Upper lobe of right lung (tissue), 1 donor: Measurements from ENCODE around the gene ZNF746. TPM values are rescaled to one million over a fixed set of nuclear protein-coding genes. Genes with fewer than 3 reads are reported as not detected.

Source experiments
- ATAC-seq: fragments of 200-7000 bp; cut with Tn5 transposase; one replicate; pipeline ENCODE4 v1.9.1; 2020; ENCODE audit warnings: mild to moderate bottlenecking, moderate library complexity
- DNase-seq: peaks from one replicate; pipeline ENCODE4 v3.0.0-alpha.2; 2020
- H3K27ac ChIP-seq: fragments of 200-600 bp; one replicate; pipeline ENCODE4 v1.8.0; 2022
- H3K27me3 ChIP-seq: fragments of 200-600 bp; one replicate; pipeline ENCODE4 v1.8.0; 2022; ENCODE audit warnings: mild to moderate bottlenecking
- H3K36me3 ChIP-seq: fragments of 200-600 bp; one replicate; pipeline ENCODE4 v1.8.0; 2022
- H3K4me1 ChIP-seq: fragments of 200-600 bp; one replicate; pipeline ENCODE4 v1.8.0; 2022
- H3K4me3 ChIP-seq: fragments of 200-600 bp; one replicate; pipeline ENCODE4 v1.8.0; 2022; ENCODE audit warnings: mild to moderate bottlenecking
- H3K9me3 ChIP-seq: fragments of 200-600 bp; one replicate; pipeline ENCODE4 v1.8.0; 2022
- CTCF ChIP-seq: fragments of 200-600 bp; IDR thresholded peaks from one replicate; pipeline ENCODE4 v1.8.0; 2022; ENCODE audit warnings: antibody characterized with exemption
- intact Hi-C: fragments of 100-400 bp; cut with DNase I; formaldehyde crosslinking; loops from one replicate; pipeline ENCODE4 v1.11.0; 2022
- total RNA-seq: library from RNA; stranded (reverse); fragmentation: NEBNext Ultra II Directional; extraction: Animal tissue kit (Norgen Biotek cat#: 25700); gene quantifications from one replicate; pipeline ENCODE4 v1.2.1, GENCODE V29; 2021
- donor health status: DM: no; HTN: yes; CAD: no; lungs with severe emphysema.

ZNF746 gene
- total RNA-seq, 1 donor from 2014 or later: 17.0 TPM

GRCh38 chr7:149505551-149505950 is 7.9 kb upstream of the ZNF746 start:
- no peaks in the 10 kb centered on the region for H3K27me3 ChIP-seq
- H3K4me1 ChIP-seq: no peaks in the 10 kb centered on the region
- H3K36me3 ChIP-seq: no peaks in the 10 kb centered on the region
- intact Hi-C loops: no loop called here
- no peak for TF ChIP-seq CTCF
- no peak overlapping the region for H3K4me3 ChIP-seq
- H3K9me3 ChIP-seq: peaks cover 15% of the 10 kb centered on the region
- DNase-seq: no peak
- no peak overlapping the region for H3K27ac ChIP-seq
- ATAC-seq: no peak

- no peak for DNase-seq
- Histone ChIP-seq H3K36me3 (no peaks in the 10 kb centered on the region), H3K27ac (no peak overlapping the region), H3K4me3 (no peak overlapping the region), H3K4me1 (peaks cover 4% of the 10 kb centered on the region), H3K9me3 (no peaks in the 10 kb centered on the region), H3K27me3 (no peaks in the 10 kb centered on the region)
- ATAC-seq: no peak
- no peak for TF ChIP-seq CTCF
- intact Hi-C loops: no loop called here
Observed at GRCh38 chr7:149501651-149502050, 4.0 kb upstream of the ZNF746 start.

GRCh38 chr7:149500910-149501309 is 3.3 kb upstream of the ZNF746 start:
- H3K9me3 ChIP-seq: no peaks in the 10 kb centered on the region
- H3K36me3 ChIP-seq: no peaks in the 10 kb centered on the region
- intact Hi-C loops: no loop called here
- no peak for DNase-seq
- no peak for TF ChIP-seq CTCF
- H3K4me1 ChIP-seq: peaks cover 8% of the 10 kb centered on the region
- ATAC-seq: no peak
- no peak overlapping the region for H3K4me3 ChIP-seq
- no peaks in the 10 kb centered on the region for H3K27me3 ChIP-seq
- no peak overlapping the region for H3K27ac ChIP-seq

- intact Hi-C loops: no loop called here
- no peaks in the 10 kb centered on the region for H3K9me3 ChIP-seq
- TF ChIP-seq CTCF: no peak
- H3K4me3 ChIP-seq: no peak overlapping the region
- H3K27ac ChIP-seq: no peak overlapping the region
- H3K4me1 ChIP-seq: peaks cover 15% of the 10 kb centered on the region
- no peak for DNase-seq
- H3K27me3 ChIP-seq: no peaks in the 10 kb centered on the region
- H3K36me3 ChIP-seq: no peaks in the 10 kb centered on the region
- ATAC-seq: no peak
Observed at GRCh38 chr7:149500201-149500600, 2.6 kb upstream of the ZNF746 start.

- Histone ChIP-seq H3K9me3 (no peaks in the 10 kb centered on the region), H3K36me3 (peaks cover 5% of the 10 kb centered on the region), H3K27ac (no peak overlapping the region), H3K4me3 (no peak overlapping the region), H3K4me1 (peaks cover 23% of the 10 kb centered on the region), H3K27me3 (no peaks in the 10 kb centered on the region)
- no peak for TF ChIP-seq CTCF
- intact Hi-C loops: no loop called here
- DNase-seq (no peak), ATAC-seq (no peak)
Observed at GRCh38 chr7:149498811-149499210, 1.2 kb upstream of the ZNF746 start.
